GM18909 (cell line): ENCODE data around the gene CSHL1.
"Not testable (repeated sequence)": the region's sequence is repeated elsewhere in the genome, so short reads cannot be mapped to it uniquely, and the experiment has no call there.

Experiments
- ATAC-seq: cut with Tn5 transposase; IDR thresholded peaks from one replicate; pipeline ENCODE4 v1.9.1; 2021; ENCODE audit warnings: mild to moderate bottlenecking; ENCODE audit not compliant: unreplicated experiment, poor library complexity

The CSHL1 gene

GRCh38 chr17:63892316-63893037 is 18.6 kb downstream of the CSHL1 start:
- ATAC-seq, result not testable (repeated sequence)

- ATAC-seq, result not testable (repeated sequence)
These were observed 21.8 kb downstream of the CSHL1 start for GRCh38 chr17:63889026-63889848.

GRCh38 chr17:63885119-63885518 is 25.9 kb downstream of the CSHL1 start:
- not testable (repeated sequence) for ATAC-seq

GRCh38 chr17:63882626-63883126 is 28.4 kb downstream of the CSHL1 start:
- not testable (repeated sequence) for ATAC-seq

GRCh38 chr17:63881935-63882601 is 29.0 kb downstream of the CSHL1 start, which contains the start of gene GH2:
Gene GH2 (minus strand): TSS chr17:63881944. CDS start chr17:63881801, 143 bp downstream.
- no peak for ATAC-seq

GRCh38 chr17:63881337-63881736 is 29.7 kb downstream of the CSHL1 start:
- not testable (repeated sequence) for ATAC-seq

- no peak for ATAC-seq
These were observed 30.4 kb downstream of the CSHL1 start for GRCh38 chr17:63880706-63881105.

GRCh38 chr17:63878413-63878812 is 32.6 kb downstream of the CSHL1 start:
- not testable (repeated sequence) for ATAC-seq

- ATAC-seq, result not testable (repeated sequence)
These were observed 36.4 kb downstream of the CSHL1 start for GRCh38 chr17:63874693-63875092.

GRCh38 chr17:63874061-63874626 is 36.9 kb downstream of the CSHL1 start:
- ATAC-seq, result not testable (repeated sequence)

- ATAC-seq, result not testable (repeated sequence)
These were observed 37.5 kb downstream of the CSHL1 start, which contains the start of gene CSH2 for GRCh38 chr17:63873577-63873976. Gene CSH2 (minus strand): TSS chr17:63873677. CDS start chr17:63873614, 63 bp downstream.

- ATAC-seq, result not testable (repeated sequence)
These were observed 39.3 kb downstream of the CSHL1 start for GRCh38 chr17:63871646-63872365.

GRCh38 chr17:63870292-63870665 is 40.8 kb downstream of the CSHL1 start:
- not testable (repeated sequence) for ATAC-seq

GRCh38 chr17:63869491-63870291 is 41.4 kb downstream of the CSHL1 start:
- ATAC-seq, result not testable (repeated sequence)

GRCh38 chr17:63866625-63867024 is 44.4 kb downstream of the CSHL1 start:
- not testable (repeated sequence) for ATAC-seq
